GM12874 (cell line): Measurements from ENCODE around the gene KERA.

Source experiments
- TF ChIP-seq, protein P1 (sequence below): IDR thresholded peaks from 2 replicates; pipeline ENCODE4 v1.5.1; 2011; ENCODE audit warnings: low read depth, mild to moderate bottlenecking, control low read depth, low read length, moderate library complexity; ENCODE audit not compliant: insufficient read depth

The KERA gene

DNA sequence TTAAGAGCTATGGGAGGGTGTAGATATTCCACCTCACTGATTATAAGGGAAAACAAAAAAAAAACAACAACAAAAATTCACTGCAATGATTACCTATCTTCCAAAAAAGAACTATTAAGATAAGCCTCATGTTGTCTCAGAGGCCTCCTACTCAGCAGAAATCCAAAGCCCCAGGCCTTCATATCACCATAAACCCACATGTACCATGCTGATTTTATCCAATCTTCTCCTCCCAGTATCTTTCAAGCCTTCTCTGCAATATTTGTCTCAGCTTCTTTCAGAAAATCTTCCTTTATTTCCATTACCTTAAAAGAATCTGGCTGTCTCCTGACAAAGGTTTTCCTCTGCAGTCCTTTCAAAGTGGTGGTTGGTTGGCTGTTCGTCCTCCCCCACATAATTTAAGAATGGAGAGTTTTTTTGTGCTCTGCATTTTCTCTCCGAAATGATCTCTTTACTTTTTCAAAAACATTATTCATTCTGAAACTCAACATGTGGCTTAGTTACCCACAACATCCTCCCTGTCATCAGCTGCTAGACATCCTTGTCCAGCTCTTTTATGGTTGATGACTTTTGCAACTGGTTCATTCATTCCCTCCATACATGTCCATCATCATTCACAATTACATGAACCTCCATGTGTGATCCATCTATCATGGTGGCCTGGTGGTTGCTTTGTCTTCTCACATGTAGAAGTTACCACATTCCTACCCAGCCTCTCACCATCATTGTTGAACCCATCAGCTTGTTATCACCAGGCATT lies 50.1 kb downstream of the KERA start:
- TF ChIP-seq, protein P1, sequence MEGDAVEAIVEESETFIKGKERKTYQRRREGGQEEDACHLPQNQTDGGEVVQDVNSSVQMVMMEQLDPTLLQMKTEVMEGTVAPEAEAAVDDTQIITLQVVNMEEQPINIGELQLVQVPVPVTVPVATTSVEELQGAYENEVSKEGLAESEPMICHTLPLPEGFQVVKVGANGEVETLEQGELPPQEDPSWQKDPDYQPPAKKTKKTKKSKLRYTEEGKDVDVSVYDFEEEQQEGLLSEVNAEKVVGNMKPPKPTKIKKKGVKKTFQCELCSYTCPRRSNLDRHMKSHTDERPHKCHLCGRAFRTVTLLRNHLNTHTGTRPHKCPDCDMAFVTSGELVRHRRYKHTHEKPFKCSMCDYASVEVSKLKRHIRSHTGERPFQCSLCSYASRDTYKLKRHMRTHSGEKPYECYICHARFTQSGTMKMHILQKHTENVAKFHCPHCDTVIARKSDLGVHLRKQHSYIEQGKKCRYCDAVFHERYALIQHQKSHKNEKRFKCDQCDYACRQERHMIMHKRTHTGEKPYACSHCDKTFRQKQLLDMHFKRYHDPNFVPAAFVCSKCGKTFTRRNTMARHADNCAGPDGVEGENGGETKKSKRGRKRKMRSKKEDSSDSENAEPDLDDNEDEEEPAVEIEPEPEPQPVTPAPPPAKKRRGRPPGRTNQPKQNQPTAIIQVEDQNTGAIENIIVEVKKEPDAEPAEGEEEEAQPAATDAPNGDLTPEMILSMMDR = no peak

DNA sequence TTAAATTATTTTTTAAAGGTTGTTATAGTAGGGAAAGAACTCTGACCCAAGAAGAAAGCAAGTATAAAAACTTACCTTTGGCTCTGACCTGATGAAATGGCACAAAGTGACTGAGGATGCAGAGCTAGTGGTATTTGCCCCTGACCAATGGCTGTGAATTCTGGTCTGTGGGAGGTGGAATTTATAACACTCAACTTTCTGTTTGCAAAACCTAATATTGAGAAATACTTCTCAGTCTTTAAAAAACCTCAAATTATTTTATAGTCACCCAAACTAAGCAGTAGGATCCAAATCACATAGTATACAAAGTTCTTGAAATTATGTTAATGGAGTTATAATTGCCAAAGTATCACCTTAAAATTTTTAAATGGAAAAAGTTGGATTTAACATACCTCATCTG lies 53.0 kb downstream of the KERA start, which contains the start of gene EPYC:
TSS of gene EPYC (minus strand) at position 101 of the 400 bp plus-strand sequence. CDS start 2,407 bp downstream, outside the sequence.
- TF ChIP-seq, protein P1 = no peak

DNA sequence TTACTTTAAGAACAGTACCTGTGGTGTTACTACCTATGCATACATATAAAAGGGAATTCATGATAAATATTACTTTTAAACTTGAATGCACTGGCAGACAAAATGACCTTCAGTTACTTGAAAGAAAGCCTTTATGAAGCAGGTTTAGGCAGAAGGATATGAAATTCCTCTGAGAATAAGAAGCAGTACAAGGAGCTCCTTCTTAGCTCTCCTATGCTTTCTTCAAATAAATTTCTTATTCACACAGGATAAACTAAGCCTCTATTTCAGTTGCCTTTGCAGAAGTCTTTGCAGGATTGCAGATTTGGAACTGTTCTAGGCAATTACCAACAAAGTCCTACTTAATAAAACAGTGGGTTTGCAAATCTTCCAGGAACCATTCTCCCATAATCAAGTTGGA lies 54.1 kb downstream of the KERA start:
- TF ChIP-seq, protein P1 = no peak

DNA sequence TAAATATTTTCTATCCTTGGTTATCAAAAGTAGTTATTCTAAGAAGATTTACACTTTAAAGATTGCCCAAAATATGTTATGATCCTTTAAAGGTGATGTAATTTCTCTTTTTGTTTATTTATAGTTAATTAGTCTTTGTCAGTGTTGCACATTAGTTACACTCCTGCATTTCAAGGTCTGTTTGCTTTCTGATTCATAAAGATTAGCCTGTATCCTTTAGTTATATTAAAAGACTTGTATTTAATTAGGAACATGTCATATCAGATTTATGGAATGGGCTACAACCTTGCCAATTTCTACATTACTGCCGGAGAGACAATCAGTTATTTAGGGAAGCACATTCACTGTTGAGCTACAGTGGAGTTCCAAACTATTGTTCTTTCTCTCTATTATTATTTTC lies 56.5 kb downstream of the KERA start:
- TF ChIP-seq, protein P1 = no peak
